Endothelial cell (in vitro differentiated cells): ENCODE measurements around the gene IGSF9B. TPM values are rescaled to one million over a fixed set of nuclear protein-coding genes. Genes with fewer than 3 reads are reported as not detected.

ENCODE experiments used
- DNase-seq: peaks from one replicate; pipeline ENCODE4 v3.0.0; 2021; ENCODE audit warnings: low spot score
- H3K27ac Mint-ChIP-seq: one replicate; pipeline ENCODE4 v1.8.0; 2021; ENCODE audit warnings: mixed read lengths, inconsistent platforms; ENCODE audit not compliant: unreplicated experiment
- H3K27me3 Mint-ChIP-seq: one replicate; pipeline ENCODE4 v1.8.0; 2021; ENCODE audit warnings: mild to moderate bottlenecking, moderate library complexity, mixed read lengths, inconsistent platforms; ENCODE audit not compliant: unreplicated experiment
- H3K36me3 Mint-ChIP-seq: one replicate; pipeline ENCODE4 v1.8.0; 2021; ENCODE audit warnings: mild to moderate bottlenecking, low read depth, mixed read lengths, inconsistent platforms; ENCODE audit not compliant: unreplicated experiment
- H3K4me1 Mint-ChIP-seq: one replicate; pipeline ENCODE4 v1.8.0; 2021; ENCODE audit warnings: mild to moderate bottlenecking, mixed read lengths, inconsistent platforms; ENCODE audit not compliant: unreplicated experiment
- H3K4me3 Mint-ChIP-seq: one replicate; pipeline ENCODE4 v1.8.0; 2021; ENCODE audit warnings: mild to moderate bottlenecking, mixed read lengths, inconsistent platforms; ENCODE audit not compliant: unreplicated experiment
- H3K9me3 Mint-ChIP-seq: one replicate; pipeline ENCODE4 v1.8.0; 2021; ENCODE audit warnings: mixed read lengths, inconsistent platforms; ENCODE audit not compliant: unreplicated experiment
- CTCF ChIP-seq: fragments of 200-600 bp; sonication (generic); IDR thresholded peaks from one replicate; pipeline ENCODE4 v1.5.0; 2021; ENCODE audit warnings: antibody characterized with exemption; ENCODE audit not compliant: unreplicated experiment
- total RNA-seq: library from RNA; stranded (reverse); fragmentation: NEBNext Ultra II Directional; extraction: Animal tissue kit (Norgen Biotek cat#: 25700); gene quantifications from one replicate; pipeline ENCODE4 v1.2.1, GENCODE V29; 2021; ENCODE audit not compliant: unreplicated experiment

IGSF9B gene
- total RNA-seq, 1 donor from 2014 or later, result 6.6 TPM

GRCh38 chr11:133984828-133985227 lies 28.1 kb upstream of the IGSF9B start:
- Mint-ChIP-seq H3K36me3 (no peaks in the 10 kb centered on the region), H3K9me3 (no peaks in the 10 kb centered on the region), H3K27me3 (peaks cover 12% of the 10 kb centered on the region)

GRCh38 chr11:133983660-133984316 lies 27.0 kb upstream of the IGSF9B start:
- H3K9me3 Mint-ChIP-seq, result no peaks in the 10 kb centered on the region
- no peak for DNase-seq
- no peak overlapping the region for H3K27ac Mint-ChIP-seq
- no peaks in the 10 kb centered on the region for H3K36me3 Mint-ChIP-seq
- H3K4me3 Mint-ChIP-seq, result no peak overlapping the region
- no peak for TF ChIP-seq CTCF
- peaks cover 44% of the 10 kb centered on the region for H3K4me1 Mint-ChIP-seq
- peaks cover 12% of the 10 kb centered on the region for H3K27me3 Mint-ChIP-seq

More at GRCh38 chr11:133984828-133985227, 28.1 kb upstream of the IGSF9B start:
- DNase-seq, result no peak
- no peak overlapping the region for H3K4me3 Mint-ChIP-seq
- peaks cover 44% of the 10 kb centered on the region for H3K4me1 Mint-ChIP-seq
- TF ChIP-seq CTCF, result no peak
- no peak overlapping the region for H3K27ac Mint-ChIP-seq

DNA sequence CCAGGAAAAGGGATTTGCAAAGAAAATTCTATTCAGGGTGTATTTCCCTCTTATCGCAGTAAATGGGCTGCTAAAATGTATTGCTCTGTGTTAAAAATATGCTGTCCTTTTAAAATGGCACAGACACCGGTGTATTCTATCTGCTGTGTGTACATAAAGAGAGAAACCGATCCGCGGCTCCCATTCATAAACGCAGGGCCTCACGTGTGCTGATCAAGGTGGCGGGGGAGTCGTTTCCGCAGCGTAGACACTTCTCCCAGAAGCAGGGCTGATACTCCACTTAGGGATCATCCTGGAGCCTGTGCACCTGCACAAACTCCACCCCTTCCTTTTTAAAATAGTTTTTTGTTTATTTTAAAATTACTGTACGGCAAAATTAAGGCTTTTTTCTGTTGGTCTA lies 26.1 kb upstream of the IGSF9B start:
- H3K36me3 Mint-ChIP-seq, result no peaks in the 10 kb centered on the region
- no peaks in the 10 kb centered on the region for H3K9me3 Mint-ChIP-seq
- no peak for TF ChIP-seq CTCF
- peaks cover 12% of the 10 kb centered on the region for H3K27me3 Mint-ChIP-seq
- H3K27ac Mint-ChIP-seq, result no peak overlapping the region
- DNase-seq, result no peak
- H3K4me1 Mint-ChIP-seq, result peaks cover 43% of the 10 kb centered on the region
- H3K4me3 Mint-ChIP-seq, result no peak overlapping the region

DNA sequence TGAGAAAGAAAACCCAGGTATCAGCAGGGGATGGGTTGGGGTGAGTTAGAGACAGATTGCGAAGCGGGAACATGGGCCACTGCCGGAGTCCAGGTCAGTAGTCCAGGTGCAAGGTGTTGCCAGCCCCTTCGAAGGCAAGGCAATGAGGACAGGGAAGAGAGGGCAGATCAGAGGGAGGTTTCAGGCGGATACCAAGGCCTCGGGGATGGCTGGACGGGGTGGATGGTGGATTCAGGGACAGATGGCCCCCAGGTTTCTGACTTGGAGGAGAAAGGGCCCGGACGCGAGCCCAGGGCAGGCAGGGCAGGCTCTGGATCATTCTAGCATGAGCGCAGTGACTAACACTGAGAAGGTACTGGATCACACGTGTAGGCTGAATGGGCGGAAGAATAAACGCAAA lies 25.4 kb upstream of the IGSF9B start:
- no peak overlapping the region for H3K27ac Mint-ChIP-seq
- no peak overlapping the region for H3K4me3 Mint-ChIP-seq
- H3K9me3 Mint-ChIP-seq, result no peaks in the 10 kb centered on the region
- peaks cover 12% of the 10 kb centered on the region for H3K27me3 Mint-ChIP-seq
- DNase-seq, result no peak
- peaks cover 39% of the 10 kb centered on the region for H3K4me1 Mint-ChIP-seq
- TF ChIP-seq CTCF, result no peak
- H3K36me3 Mint-ChIP-seq, result no peaks in the 10 kb centered on the region

- peaks cover 14% of the 10 kb centered on the region for H3K27me3 Mint-ChIP-seq
- DNase-seq, result no peak
- H3K27ac Mint-ChIP-seq, result no peak overlapping the region
- no peaks in the 10 kb centered on the region for H3K36me3 Mint-ChIP-seq
- no peak overlapping the region for H3K4me3 Mint-ChIP-seq
- no peaks in the 10 kb centered on the region for H3K9me3 Mint-ChIP-seq
- H3K4me1 Mint-ChIP-seq, result peaks cover 29% of the 10 kb centered on the region
- no peak for TF ChIP-seq CTCF
Measured at GRCh38 chr11:133981156-133981555, 24.4 kb upstream of the IGSF9B start.
